ENCODE results near the gene MCOLN2. TPM values are rescaled to one million over a fixed set of nuclear protein-coding genes. Genes with fewer than 3 reads are reported as not detected.

Gene MCOLN2
- total and polyA plus RNA-seq, 2 donors (not counting 1 experiment from before 2014, with no cell fraction given) = 23.9 to 25.8 TPM

- no peak overlapping the region for H3K9ac ChIP-seq (ENCODE audit: low read length)
- DNase-seq (no peak), ATAC-seq (ENCODE audit: low read depth) (no peak)
- no peak overlapping the region for H2AFZ ChIP-seq (ENCODE audit: insufficient read depth, low read depth, low read length, poor library complexity, severe bottlenecking)
- no peaks in the 10 kb centered on the region for H3K79me2 ChIP-seq (ENCODE audit: control insufficient read depth, insufficient read depth, low read length)
- H3K4me2 ChIP-seq (replicated peaks; ENCODE audit: low read depth, low read length, poor library complexity, severe bottlenecking) = no peak overlapping the region
- H3K4me1 Mint-ChIP-seq = peaks cover 2% of the 10 kb centered on the region
- no peak overlapping the region for H3K4me3 Mint-ChIP-seq
- no peaks in the 10 kb centered on the region for H3K27me3 Mint-ChIP-seq
- peaks cover 0 to 3% of the 10 kb centered on the region in 2 donors for H3K4me1 ChIP-seq (ENCODE audit: control insufficient read depth in 2 of 2, insufficient read depth in 2 of 2, low read length in 2 of 2)
- intact Hi-C loops (cut with micrococcal nuclease) = loop anchor here (10.0 kb wide), 2 partner anchors 998 to 1028 kb away; no protein-coding TSS in a partner anchor
- H4K20me1 ChIP-seq (ENCODE audit: control insufficient read depth, insufficient read depth, low read length, poor library complexity, severe bottlenecking) = no peaks in the 10 kb centered on the region
- 100% methylated on average over 2 of the region's 7 CpGs for WGBS (ENCODE audit: insufficient coverage)
- no peak for TF ChIP-seq CTCF (IDR thresholded peaks at IDR 0.05)
- no peak for TF ChIP-seq EZH2 (IDR thresholded peaks at IDR 0.05; ENCODE audit: borderline replicate concordance, insufficient read depth, low read depth, low read length, poor library complexity, severe bottlenecking)
- H3K27ac Mint-ChIP-seq = no peak overlapping the region
- H3K9me3 ChIP-seq (ENCODE audit: control extremely low read depth in 1 of 3, control insufficient read depth in 2 of 3, insufficient read depth in 1 of 3, low read length in 2 of 3) = no peaks in the 10 kb centered on the region
- POLR2A ChIA-PET = no interaction called here
- no peaks in the 10 kb centered on the region for H3K9me3 Mint-ChIP-seq (ENCODE audit: insufficient read depth)
- H3K4me3 ChIP-seq (ENCODE audit: control extremely low read depth in 1 of 5, extremely low read depth in 1 of 5, insufficient read depth in 1 of 5, low read depth in 2 of 5, low read length in 4 of 5) = no peak overlapping the region
- H3K27me3 ChIP-seq (replicated peaks in 1 of 4; ENCODE audit: control extremely low read depth in 1 of 4, control insufficient read depth in 3 of 4, insufficient read depth in 4 of 4, low read length in 3 of 4) = no peaks in the 10 kb centered on the region
- CTCF ChIA-PET = interaction anchor here (0.9 kb wide), 1 partner anchor 10 kb away, joined by 3 read pairs; no protein-coding TSS in a partner anchor
- H3K27ac ChIP-seq (ENCODE audit: low read length in 2 of 2) = no peak overlapping the region
- H3K36me3 ChIP-seq (replicated peaks in 1 of 2; ENCODE audit: control extremely low read depth in 1 of 2, control insufficient read depth in 1 of 2, extremely low read depth in 1 of 2, insufficient read depth in 2 of 2, low read length in 1 of 2) = peaks cover 0 to 5% of the 10 kb centered on the region in 2 experiments
These were observed 63.8 kb downstream of the MCOLN2 start for GRCh38 chr1:84933011-84933611.

DNA sequence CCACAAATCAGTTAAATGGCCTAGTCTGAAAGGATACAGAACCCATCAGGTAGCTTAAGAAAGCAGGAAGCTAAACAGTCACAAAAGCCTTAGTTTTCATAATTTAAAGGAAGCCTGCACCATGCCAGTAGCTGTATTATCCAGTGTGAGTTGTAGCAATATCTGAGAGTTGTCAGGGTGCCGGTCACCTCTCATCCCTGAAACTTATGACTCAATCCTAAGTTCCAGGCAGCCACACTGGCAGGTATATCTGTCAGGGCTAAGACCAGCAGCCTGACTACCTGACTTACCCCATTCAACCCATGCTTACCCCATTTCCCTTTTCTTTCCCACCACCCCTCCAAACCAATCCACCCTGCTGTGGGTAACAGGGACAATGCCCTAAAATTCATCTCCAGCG is 66.1 kb downstream of the MCOLN2 start:
- Histone ChIP-seq H3K79me2 (ENCODE audit: control insufficient read depth, insufficient read depth, low read length) (no peaks in the 10 kb centered on the region), H3K9ac (ENCODE audit: low read length) (no peak overlapping the region), H3K4me3 (ENCODE audit: control extremely low read depth in 1 of 5, extremely low read depth in 1 of 5, insufficient read depth in 1 of 5, low read depth in 2 of 5, low read length in 4 of 5) (no peak overlapping the region), H3K27me3 (replicated peaks in 1 of 4; ENCODE audit: control extremely low read depth in 1 of 4, control insufficient read depth in 3 of 4, insufficient read depth in 4 of 4, low read length in 3 of 4) (no peaks in the 10 kb centered on the region), H3K27ac (ENCODE audit: low read length in 2 of 2) (no peak overlapping the region), H3K4me1 (ENCODE audit: control insufficient read depth in 2 of 2, insufficient read depth in 2 of 2, low read length in 2 of 2) (no peaks in the 10 kb centered on the region), H2AFZ (ENCODE audit: insufficient read depth, low read depth, low read length, poor library complexity, severe bottlenecking) (no peak overlapping the region), H3K36me3 (replicated peaks in 1 of 2; ENCODE audit: control extremely low read depth in 1 of 2, control insufficient read depth in 1 of 2, extremely low read depth in 1 of 2, insufficient read depth in 2 of 2, low read length in 1 of 2) (peaks cover 0 to 5% of the 10 kb centered on the region in 2 experiments), H3K4me2 (replicated peaks; ENCODE audit: low read depth, low read length, poor library complexity, severe bottlenecking) (no peak overlapping the region), H3K9me3 (ENCODE audit: control extremely low read depth in 1 of 3, control insufficient read depth in 2 of 3, insufficient read depth in 1 of 3, low read length in 2 of 3) (no peaks in the 10 kb centered on the region), H4K20me1 (ENCODE audit: control insufficient read depth, insufficient read depth, low read length, poor library complexity, severe bottlenecking) (no peaks in the 10 kb centered on the region)
- ChIA-PET CTCF (no interaction called here), POLR2A (no interaction called here)
- WGBS (ENCODE audit: insufficient coverage) = 100% methylated on average over 1 of the region's 2 CpGs
- Mint-ChIP-seq H3K4me1 (no peaks in the 10 kb centered on the region), H3K27me3 (no peaks in the 10 kb centered on the region), H3K4me3 (no peak overlapping the region), H3K27ac (no peak overlapping the region), H3K9me3 (ENCODE audit: insufficient read depth) (no peaks in the 10 kb centered on the region)
- intact Hi-C loops (cut with micrococcal nuclease) = loop anchor here (10.0 kb wide), 2 partner anchors 996 to 1026 kb away; no protein-coding TSS in a partner anchor
- no peak for DNase-seq
- no peak for ATAC-seq (ENCODE audit: low read depth)
- TF ChIP-seq EZH2 (IDR thresholded peaks at IDR 0.05; ENCODE audit: borderline replicate concordance, insufficient read depth, low read depth, low read length, poor library complexity, severe bottlenecking) (no peak), CTCF (IDR thresholded peaks at IDR 0.05) (no peak)

Measured in B cell (primary cell).